Sigmoid colon (tissue), 4 donors: ENCODE results near the gene TLNRD1.

Source experiments
- CTCF ChIP-seq, 4 experiments: fragments of 450-650 bp in 3 of 4; fragments of 200-600 bp in 1 of 4; IDR thresholded peaks; one replicate each; pipeline ENCODE4 v1.5.1; 2016 to 2019; ENCODE audit warnings: antibody characterized with exemption in 4 of 4, mild to moderate bottlenecking in 3 of 4, moderate library complexity in 2 of 4
- EP300 ChIP-seq, 4 donors: sonication (generic); formaldehyde crosslinking; IDR thresholded peaks; one replicate each; pipeline ENCODE4 v1.6.1; 2017; ENCODE audit warnings: antibody characterized with exemption in 4 of 4

- TF ChIP-seq CTCF (IDR thresholded peaks at IDR 0.05): no peak
- TF ChIP-seq EP300 (IDR thresholded peaks at IDR 0.05): no peak
Measured at GRCh38 chr15:81002009-81002330, 1.2 kb downstream of the TLNRD1 start.
